ENCODE data around the gene PLET1. TPM values are rescaled to one million over a fixed set of nuclear protein-coding genes. Genes with fewer than 3 reads are reported as not detected.
A peak's percentile ranks its signal among the peaks of the same experiment; 100 is the strongest.

PLET1 gene
- total RNA-seq, 1 donor from 2014 or later: not detected

GRCh38 chr11:112277029-112277428 lies 16.4 kb upstream of the PLET1 start:
- Mint-ChIP-seq H3K4me1 (peaks cover 30% of the 10 kb centered on the region), H3K27ac (peak overlapping the region; percentile 45), H3K4me3 (no peak overlapping the region), H3K9me3 (no peaks in the 10 kb centered on the region), H3K27me3 (peaks cover 4% of the 10 kb centered on the region), H3K36me3 (ENCODE audit: low read depth) (no peaks in the 10 kb centered on the region)
- intact Hi-C loops (cut with micrococcal nuclease): no loop called here
- DNase-seq: no peak

- Mint-ChIP-seq H3K27ac (no peak overlapping the region), H3K27me3 (peaks cover 4% of the 10 kb centered on the region), H3K9me3 (no peaks in the 10 kb centered on the region), H3K4me3 (no peak overlapping the region), H3K36me3 (ENCODE audit: low read depth) (no peaks in the 10 kb centered on the region), H3K4me1 (peaks cover 12% of the 10 kb centered on the region)
- no peak for DNase-seq
- intact Hi-C loops (cut with micrococcal nuclease): no loop called here
These were observed 13.5 kb upstream of the PLET1 start for GRCh38 chr11:112274007-112274783.

GRCh38 chr11:112273066-112273465 lies 12.4 kb upstream of the PLET1 start:
- no peak overlapping the region for H3K4me3 Mint-ChIP-seq
- no peak overlapping the region for H3K27ac Mint-ChIP-seq
- no peaks in the 10 kb centered on the region for H3K36me3 Mint-ChIP-seq (ENCODE audit: low read depth)
- DNase-seq: no peak
- intact Hi-C loops (cut with micrococcal nuclease): no loop called here
- no peaks in the 10 kb centered on the region for H3K9me3 Mint-ChIP-seq
- peaks cover 4% of the 10 kb centered on the region for H3K27me3 Mint-ChIP-seq
- peaks cover 10% of the 10 kb centered on the region for H3K4me1 Mint-ChIP-seq

GRCh38 chr11:112271242-112271641 lies 10.6 kb upstream of the PLET1 start:
- H3K4me1 Mint-ChIP-seq: peaks cover 2% of the 10 kb centered on the region

GRCh38 chr11:112270551-112271180 lies 10.0 kb upstream of the PLET1 start:
- Mint-ChIP-seq H3K4me3 (no peak overlapping the region), H3K4me1 (no peaks in the 10 kb centered on the region), H3K27me3 (peaks cover 2% of the 10 kb centered on the region), H3K9me3 (no peaks in the 10 kb centered on the region), H3K36me3 (ENCODE audit: low read depth) (no peaks in the 10 kb centered on the region), H3K27ac (no peak overlapping the region)
- no peak for DNase-seq
- intact Hi-C loops (cut with micrococcal nuclease): no loop called here

More at GRCh38 chr11:112271242-112271641, 10.6 kb upstream of the PLET1 start:
- Mint-ChIP-seq H3K4me3 (no peak overlapping the region), H3K36me3 (ENCODE audit: low read depth) (no peaks in the 10 kb centered on the region), H3K9me3 (no peaks in the 10 kb centered on the region), H3K27me3 (peaks cover 2% of the 10 kb centered on the region), H3K27ac (no peak overlapping the region)
- intact Hi-C loops (cut with micrococcal nuclease): no loop called here
- DNase-seq: no peak

GRCh38 chr11:112269139-112269538 lies 8.5 kb upstream of the PLET1 start:
- intact Hi-C loops (cut with micrococcal nuclease): no loop called here

GRCh38 chr11:112268406-112268805 lies 7.7 kb upstream of the PLET1 start:
- H3K36me3 Mint-ChIP-seq (ENCODE audit: low read depth): no peaks in the 10 kb centered on the region
- no peaks in the 10 kb centered on the region for H3K4me1 Mint-ChIP-seq
- H3K27me3 Mint-ChIP-seq: no peaks in the 10 kb centered on the region
- no peak for DNase-seq
- H3K27ac Mint-ChIP-seq: no peak overlapping the region
- H3K4me3 Mint-ChIP-seq: no peak overlapping the region
- no peaks in the 10 kb centered on the region for H3K9me3 Mint-ChIP-seq
- intact Hi-C loops (cut with micrococcal nuclease): no loop called here

More at GRCh38 chr11:112269139-112269538, 8.5 kb upstream of the PLET1 start:
- Mint-ChIP-seq H3K27me3 (peaks cover 2% of the 10 kb centered on the region), H3K27ac (no peak overlapping the region), H3K4me1 (no peaks in the 10 kb centered on the region), H3K4me3 (no peak overlapping the region), H3K9me3 (no peaks in the 10 kb centered on the region), H3K36me3 (ENCODE audit: low read depth) (no peaks in the 10 kb centered on the region)
- DNase-seq: no peak

GRCh38 chr11:112267188-112267591 lies 6.5 kb upstream of the PLET1 start:
- no peak for DNase-seq
- intact Hi-C loops (cut with micrococcal nuclease): no loop called here
- no peak overlapping the region for H3K4me3 Mint-ChIP-seq
- H3K27me3 Mint-ChIP-seq: no peaks in the 10 kb centered on the region
- H3K36me3 Mint-ChIP-seq (ENCODE audit: low read depth): no peaks in the 10 kb centered on the region
- H3K27ac Mint-ChIP-seq: no peak overlapping the region
- no peaks in the 10 kb centered on the region for H3K4me1 Mint-ChIP-seq
- no peaks in the 10 kb centered on the region for H3K9me3 Mint-ChIP-seq

- H3K27me3 Mint-ChIP-seq: no peaks in the 10 kb centered on the region
- H3K36me3 Mint-ChIP-seq (ENCODE audit: low read depth): no peaks in the 10 kb centered on the region
- no peaks in the 10 kb centered on the region for H3K4me1 Mint-ChIP-seq
- intact Hi-C loops (cut with micrococcal nuclease): no loop called here
- no peak for DNase-seq
- no peak overlapping the region for H3K27ac Mint-ChIP-seq
- H3K9me3 Mint-ChIP-seq: no peaks in the 10 kb centered on the region
- H3K4me3 Mint-ChIP-seq: no peak overlapping the region
These were observed 5.7 kb upstream of the PLET1 start for GRCh38 chr11:112266410-112266778.

- intact Hi-C loops (cut with micrococcal nuclease): no loop called here
- H3K9me3 Mint-ChIP-seq: no peaks in the 10 kb centered on the region
- no peaks in the 10 kb centered on the region for H3K4me1 Mint-ChIP-seq
- H3K36me3 Mint-ChIP-seq (ENCODE audit: low read depth): no peaks in the 10 kb centered on the region
- H3K4me3 Mint-ChIP-seq: no peak overlapping the region
- no peak overlapping the region for H3K27ac Mint-ChIP-seq
- no peaks in the 10 kb centered on the region for H3K27me3 Mint-ChIP-seq
- DNase-seq: no peak
These were observed 5.2 kb upstream of the PLET1 start for GRCh38 chr11:112265659-112266409.

GRCh38 chr11:112255067-112255720 lies 5.5 kb downstream of the PLET1 start:
- Mint-ChIP-seq H3K9me3 (no peaks in the 10 kb centered on the region), H3K27ac (no peak overlapping the region), H3K4me1 (no peaks in the 10 kb centered on the region), H3K27me3 (no peaks in the 10 kb centered on the region), H3K4me3 (no peak overlapping the region), H3K36me3 (ENCODE audit: low read depth) (no peaks in the 10 kb centered on the region)
- no peak for DNase-seq
- intact Hi-C loops (cut with micrococcal nuclease): no loop called here

GRCh38 chr11:112253605-112254242 lies 6.9 kb downstream of the PLET1 start:
- Mint-ChIP-seq H3K27ac (no peak overlapping the region), H3K4me3 (no peak overlapping the region), H3K9me3 (no peaks in the 10 kb centered on the region), H3K4me1 (no peaks in the 10 kb centered on the region), H3K36me3 (ENCODE audit: low read depth) (no peaks in the 10 kb centered on the region), H3K27me3 (no peaks in the 10 kb centered on the region)
- intact Hi-C loops (cut with micrococcal nuclease): no loop called here
- no peak for DNase-seq

GRCh38 chr11:112249871-112250610 lies 10.6 kb downstream of the PLET1 start:
- Mint-ChIP-seq H3K27me3 (no peaks in the 10 kb centered on the region), H3K36me3 (ENCODE audit: low read depth) (no peaks in the 10 kb centered on the region), H3K9me3 (no peaks in the 10 kb centered on the region), H3K27ac (no peak overlapping the region), H3K4me1 (no peaks in the 10 kb centered on the region), H3K4me3 (no peak overlapping the region)
- no peak for DNase-seq
- intact Hi-C loops (cut with micrococcal nuclease): no loop called here
